Stimulated activated CD8-positive, alpha-beta memory T cell treated with anti-CD3 and anti-CD28 coated beads, Interleukin-12 subunit alpha, Interleukin-12 subunit beta, amount 100 ng/mL, for 24 hours (primary cell): ENCODE data around the gene IGF2.
A peak's percentile ranks its signal among the peaks of the same experiment; 100 is the strongest.

Experiments
- DNase-seq: peaks from one replicate; pipeline ENCODE4 v3.0.0-alpha.2; 2020; ENCODE audit errors: extremely low read depth

IGF2 gene

GRCh38 chr11:2153581-2154194 is 14.5 kb upstream of the IGF2 start:
- DNase-seq = no peak

DNA sequence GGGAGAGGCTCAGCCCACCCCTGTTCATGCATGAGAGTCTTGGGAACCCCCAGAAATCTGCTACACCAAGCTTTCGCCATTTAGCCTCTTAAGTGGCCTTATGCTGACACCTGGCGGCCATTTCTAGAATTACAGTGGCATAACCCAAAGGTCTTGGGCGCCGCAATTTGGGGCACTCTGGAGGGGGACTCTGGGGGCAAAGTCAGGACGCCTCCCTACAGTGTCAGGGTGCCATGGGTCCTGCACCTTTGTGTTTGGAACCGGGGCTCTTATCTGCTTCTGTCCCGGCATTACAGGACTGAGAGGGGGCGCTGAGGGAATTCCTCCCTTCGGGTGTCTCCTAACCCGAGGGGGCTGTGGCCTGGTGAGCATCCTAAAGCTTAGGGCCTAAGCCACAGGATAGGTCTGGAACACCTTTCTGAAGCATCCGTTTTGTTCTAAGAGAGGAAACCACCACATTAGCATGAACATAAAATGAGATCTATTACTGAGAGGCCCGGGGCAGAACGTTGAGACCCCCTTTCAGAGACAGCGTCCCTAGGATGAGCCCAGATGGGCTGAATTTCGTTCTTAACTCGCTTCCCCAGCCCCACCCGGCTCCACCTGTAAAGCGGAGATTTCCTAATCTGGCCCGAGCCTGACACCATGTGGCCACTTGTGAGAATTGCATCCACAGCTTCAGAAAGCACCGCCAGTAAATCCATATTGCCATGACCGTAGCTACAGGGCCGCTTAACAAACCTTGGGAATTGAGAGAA is 12.5 kb upstream of the IGF2 start:
- peak; percentile 45 for DNase-seq

DNA sequence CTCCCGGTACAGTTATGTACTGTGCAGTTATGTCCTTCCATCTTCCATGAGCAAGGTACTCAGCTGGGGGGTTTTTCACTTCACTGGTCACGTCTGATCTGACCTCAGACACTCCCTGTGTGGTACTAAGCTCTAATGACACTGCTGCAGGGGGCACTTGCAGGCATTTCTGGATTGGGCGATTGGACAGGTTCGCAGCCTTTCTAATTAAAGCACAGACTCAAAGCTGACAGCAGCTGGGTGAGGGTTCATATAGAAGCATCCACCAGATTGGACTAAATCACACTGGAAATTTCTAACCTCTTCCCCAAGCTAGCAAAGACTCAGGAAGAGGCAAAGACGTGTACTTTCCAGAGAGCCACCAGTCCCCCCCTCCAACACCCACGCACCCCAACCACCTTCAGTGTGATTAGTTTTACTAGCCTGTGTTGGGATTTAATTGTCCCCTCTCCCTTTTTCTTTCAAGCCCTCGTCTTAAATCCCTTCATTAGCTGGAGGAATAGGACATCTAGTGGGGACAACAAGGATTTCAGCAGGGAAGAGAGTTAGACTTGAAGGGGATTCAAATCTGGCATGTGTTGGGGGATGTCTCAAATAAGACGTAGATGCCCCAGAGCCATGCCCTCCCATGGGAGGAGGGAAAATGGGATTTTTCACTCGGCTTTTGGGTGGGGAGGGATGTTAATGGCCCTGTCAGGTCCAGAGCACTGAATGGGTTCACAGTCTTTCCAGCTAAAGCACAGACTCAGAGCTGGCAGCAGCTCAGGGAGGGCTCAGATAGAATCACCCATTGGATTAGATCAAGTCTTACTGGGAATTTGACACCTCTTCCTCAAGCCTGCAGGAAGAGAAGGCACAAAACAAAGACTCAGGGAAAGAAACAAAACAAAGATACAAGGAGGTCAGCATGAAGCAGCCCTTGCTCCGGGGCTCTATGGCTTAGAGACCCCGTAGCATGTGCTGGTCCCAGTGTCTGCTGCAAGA is 11.0 kb upstream of the IGF2 start:
- DNase-seq = no peak

DNA sequence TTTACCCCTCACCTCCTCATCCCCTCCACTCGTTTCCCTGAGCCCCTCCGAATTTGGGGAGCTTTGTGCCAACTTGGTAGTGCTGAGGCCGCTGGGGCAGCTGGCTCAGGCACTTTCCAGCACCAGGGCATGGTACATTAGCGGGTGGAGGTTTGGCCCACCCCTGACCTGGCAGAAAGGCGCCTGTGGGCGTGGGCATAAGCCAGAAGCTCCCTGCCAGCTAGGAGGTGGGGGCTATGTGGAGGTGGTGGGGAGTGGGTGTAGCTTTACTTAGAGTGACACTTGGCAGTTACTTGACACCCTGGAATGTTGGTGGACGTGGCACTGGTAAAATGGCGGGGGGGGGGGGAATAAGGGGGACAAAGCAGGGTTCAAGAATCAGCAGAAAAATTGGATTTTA is 10.3 kb upstream of the IGF2 start:
- no peak for DNase-seq

DNA sequence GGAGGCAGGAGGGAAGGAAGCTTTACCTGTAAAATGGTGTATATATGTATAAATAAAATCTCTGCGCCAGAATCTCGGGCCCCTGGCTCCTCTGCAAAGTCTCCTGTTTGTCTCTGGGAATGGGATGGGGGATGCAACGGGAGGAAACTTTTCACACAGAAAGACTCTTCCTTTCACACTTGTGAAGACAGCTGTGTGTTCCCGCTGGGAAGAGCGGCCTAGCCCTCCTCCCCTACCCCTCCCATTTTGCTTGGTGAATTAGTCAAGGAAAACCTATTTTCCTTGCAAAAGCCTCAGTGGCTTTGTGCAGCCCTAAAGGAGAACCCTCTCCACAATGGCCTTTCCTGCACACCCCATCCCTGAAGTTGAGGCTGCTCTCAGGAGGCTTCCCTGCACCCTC is 9.4 kb upstream of the IGF2 start:
- DNase-seq = no peak

DNA sequence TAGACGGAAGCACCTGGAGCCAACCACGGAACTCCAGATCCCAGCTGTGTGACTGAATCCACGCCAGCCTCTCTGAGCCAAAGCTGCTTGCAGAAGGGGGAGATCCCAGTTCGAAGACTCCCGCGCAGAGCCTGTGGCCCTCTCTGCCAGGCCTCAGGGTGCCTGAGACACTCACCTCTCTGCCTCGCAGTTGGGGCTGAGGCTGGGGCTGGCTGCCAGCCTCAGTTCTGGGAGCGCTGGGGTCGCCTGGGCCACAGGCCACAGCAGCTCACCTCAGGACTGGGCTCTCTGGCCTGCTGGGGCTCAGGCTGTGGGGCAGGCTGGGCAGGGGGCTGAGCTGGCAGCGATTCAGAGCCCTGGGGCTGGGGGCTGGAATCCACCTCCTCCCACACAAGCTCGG is 8.2 kb upstream of the IGF2 start:
- DNase-seq = no peak

GRCh38 chr11:2146051-2146450 is 6.9 kb upstream of the IGF2 start:
- no peak for DNase-seq

DNA sequence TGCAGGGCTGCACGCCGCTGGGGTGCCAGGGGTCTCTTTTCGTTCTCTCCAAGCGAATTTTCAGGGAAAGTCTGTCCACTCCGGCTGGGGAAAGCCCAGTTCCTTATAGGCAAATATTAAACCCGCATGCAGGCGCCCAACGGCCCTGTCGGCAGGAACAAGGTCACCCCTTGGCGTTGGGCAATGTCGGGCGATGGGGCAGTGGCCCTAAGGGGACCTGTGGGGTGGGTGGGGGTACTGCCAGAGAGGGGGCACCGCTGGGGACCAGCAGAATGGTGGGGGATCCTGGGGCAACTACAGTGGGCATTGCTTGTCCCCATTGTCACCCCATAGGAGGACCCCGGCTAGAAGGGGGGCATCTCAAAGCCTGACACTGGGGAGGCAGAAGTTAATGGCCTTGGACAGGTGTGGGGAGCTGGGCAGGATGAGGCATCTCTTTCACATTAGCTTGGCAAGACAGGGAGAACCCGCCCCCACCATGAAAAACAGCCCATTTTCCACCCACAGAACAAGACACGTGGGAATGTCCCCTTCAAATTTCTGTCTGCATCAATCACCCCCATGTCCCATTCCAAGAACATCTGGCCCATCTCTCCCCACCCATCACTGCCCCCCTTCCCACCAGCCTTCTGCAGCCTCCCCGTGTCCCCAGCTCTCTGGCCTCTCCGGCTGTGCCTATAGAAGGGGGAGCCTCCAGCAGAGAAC is 5.5 kb upstream of the IGF2 start:
- no peak for DNase-seq

DNA sequence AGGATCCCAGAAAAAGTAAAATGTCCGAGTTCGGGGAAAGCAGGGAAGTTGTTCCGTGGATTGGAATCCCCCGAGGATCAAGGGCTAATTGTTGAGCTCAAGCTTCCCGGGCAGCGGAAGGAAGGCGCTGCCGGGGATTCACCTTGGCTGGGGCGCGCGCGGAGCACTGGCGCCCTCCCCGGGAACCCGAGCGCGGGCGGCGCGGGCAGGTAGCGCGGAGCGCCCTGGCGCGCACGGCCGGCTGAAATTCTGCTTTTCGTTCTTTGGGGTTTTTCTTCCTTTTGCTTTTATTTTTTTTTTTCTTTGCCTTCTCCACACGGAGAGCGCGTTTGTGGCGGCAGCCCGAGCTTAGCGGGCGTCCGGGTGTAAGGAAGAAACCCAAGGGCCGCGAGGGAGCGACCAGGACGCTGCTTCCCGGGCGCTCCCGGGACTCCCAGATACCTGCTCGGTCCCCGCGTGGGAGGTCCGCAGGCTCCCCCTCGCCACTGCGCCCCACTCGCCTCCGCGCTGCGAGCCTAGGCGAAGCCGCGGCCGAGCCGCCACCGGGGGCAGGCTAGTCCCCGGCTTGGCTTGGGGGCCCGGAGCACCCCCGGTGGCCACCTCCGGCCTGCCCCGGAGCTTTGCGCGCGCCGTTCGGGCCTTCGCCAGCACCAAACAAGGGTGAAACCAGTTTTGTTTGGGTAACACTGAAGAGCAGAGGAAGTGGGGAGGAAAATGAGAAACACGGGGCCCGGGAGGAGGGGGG is 4.8 kb upstream of the IGF2 start:
- DNase-seq = no peak

DNA sequence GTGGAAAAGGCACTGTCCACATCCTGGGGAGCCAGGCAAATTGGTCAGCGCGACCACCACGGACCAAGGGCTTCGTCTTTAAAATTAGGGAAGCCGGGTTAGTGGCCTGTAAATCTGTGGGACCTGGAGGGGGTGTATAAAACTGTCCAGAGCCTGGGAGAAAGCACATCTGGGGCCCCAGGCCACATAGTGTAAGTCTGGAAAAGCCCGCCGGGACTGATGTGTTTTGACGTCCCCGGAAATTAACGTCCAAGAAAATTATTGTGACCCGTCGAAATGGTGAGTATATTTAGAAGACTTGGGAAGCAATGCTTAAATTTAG is 4.2 kb upstream of the IGF2 start:
- no peak for DNase-seq

DNA sequence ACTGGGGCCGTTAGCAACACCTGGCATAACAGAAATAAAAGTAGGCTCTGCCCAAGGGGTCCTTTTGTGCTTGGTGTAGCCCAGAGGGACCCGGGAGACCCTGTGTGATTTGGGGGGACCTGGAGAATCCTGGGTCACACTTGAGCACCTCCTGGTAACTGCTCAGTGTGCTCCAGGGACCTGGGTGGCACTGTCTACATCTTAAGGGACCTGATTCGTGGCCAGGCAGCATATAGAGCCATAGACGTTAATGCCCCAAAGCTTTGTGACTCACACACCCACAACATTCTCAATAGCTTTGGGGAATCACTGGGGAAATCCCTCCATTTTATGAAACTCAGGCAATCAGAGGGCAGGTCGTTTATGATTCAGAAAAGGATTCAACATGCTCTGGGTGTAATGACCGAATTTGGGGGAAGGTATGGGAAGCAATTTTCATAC is 3.6 kb upstream of the IGF2 start:
- no peak for DNase-seq

DNA sequence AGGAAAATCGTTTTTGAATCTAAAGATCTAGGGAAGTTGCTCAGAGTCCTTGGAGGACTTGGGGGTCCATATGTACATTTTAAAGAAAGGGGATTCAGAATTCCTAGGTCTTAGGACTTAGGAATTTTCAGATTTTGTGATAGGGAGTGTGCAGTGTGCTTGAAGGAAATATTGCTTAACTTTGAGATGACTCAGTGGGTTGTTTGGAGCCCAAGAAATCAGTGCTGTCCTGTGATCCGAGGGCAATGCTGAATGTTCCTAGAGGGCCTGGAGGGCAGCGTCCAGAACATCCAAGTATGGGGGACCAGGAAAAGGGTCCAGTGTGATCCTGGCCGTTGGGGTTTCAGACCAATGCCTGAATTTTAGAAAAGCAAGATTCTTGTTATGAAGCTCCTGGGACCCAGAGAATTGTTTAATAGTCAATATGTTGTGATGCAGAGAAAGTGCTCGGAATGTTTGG is 3.1 kb upstream of the IGF2 start:
- no peak for DNase-seq

- DNase-seq = no peak
Observed at GRCh38 chr11:2140411-2141400, 1.5 kb upstream of the IGF2 start.

DNA sequence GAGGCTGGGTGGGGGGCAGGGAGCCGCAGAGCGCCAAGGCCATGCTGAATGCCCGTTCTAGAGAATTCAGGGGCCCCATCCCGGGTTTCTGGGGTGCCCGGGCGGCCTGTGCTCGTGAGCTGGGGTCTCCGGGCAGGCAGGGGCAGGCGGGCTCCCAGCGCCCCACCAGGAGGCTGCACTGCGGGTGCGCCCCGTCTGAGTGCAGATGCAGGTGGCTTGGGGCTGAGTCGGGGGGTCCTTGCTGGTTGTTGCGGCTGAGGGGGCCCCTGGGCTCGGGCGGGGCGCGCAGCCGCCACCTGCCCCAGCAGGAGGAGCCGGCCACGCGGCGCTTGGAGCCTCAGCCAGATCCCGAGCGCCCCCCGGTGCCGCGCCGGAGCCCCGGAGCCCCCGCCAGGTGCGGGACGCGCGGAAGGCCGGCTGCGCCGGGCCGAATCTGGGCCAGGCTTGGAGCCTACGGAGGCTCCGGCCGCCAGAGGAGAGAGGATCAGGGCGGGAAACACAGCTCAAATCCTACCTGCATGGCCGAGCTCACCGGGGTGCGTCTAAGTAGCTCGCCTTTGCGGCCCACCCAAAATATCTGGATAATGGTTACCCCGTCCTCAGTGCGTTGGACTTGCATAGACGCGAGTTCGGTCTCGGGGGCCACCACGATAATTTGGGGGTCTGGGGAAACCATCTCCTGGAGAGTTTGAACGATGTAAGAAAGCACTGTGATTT is 590 bp upstream of the IGF2 start:
- no peak for DNase-seq

- no peak for DNase-seq
Observed at GRCh38 chr11:2138431-2139122, 612 bp downstream of the IGF2 start.

DNA sequence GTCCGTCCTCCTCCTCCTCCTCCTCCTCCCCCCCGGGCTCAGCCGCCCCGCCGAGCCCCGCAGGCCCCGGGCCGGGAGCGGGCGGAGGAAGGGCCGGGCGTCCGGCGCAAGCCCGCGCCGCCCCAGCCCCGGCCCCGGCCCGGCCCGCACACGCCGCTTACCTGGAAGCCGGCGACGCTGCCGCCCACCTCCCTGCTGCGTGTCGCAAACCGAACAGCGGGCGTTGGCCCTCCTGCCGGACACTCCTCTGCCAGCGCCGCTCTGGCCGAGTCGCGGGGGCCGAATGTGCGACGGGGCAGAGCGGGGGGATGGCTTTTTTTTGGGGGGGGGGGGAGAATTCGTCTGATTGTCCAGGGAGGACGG is 1.1 kb downstream of the IGF2 start:
- DNase-seq = no peak

- DNase-seq = no peak
Observed at GRCh38 chr11:2137202-2138067, 1.8 kb downstream of the IGF2 start.

DNA sequence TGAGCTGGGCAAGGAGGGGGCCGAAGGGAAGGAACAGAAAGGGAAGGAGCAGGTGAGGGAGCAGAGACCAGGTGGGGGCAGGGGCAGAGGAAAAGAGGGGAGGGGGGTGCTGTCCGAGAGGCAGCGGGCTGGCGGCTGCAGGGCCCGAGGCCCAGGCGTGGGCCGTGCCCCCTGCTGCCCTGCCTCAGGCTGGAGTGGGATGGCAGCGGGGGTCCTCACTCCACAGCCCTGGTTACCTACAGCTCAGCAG is 2.3 kb downstream of the IGF2 start:
- DNase-seq = no peak
